HepG2 (cell line): ENCODE results near the gene MICOS13. TPM values are rescaled to one million over a fixed set of nuclear protein-coding genes. Genes with fewer than 3 reads are reported as not detected.

Source experiments
- CBX2 ChIP-seq, 2 experiments: fragments of 200-600 bp in 1 of 2; sonication (generic); formaldehyde crosslinking in 1 of 2; IDR thresholded peaks; 2 replicates each; pipeline versions ENCODE4 v1.7.0 to v1.8.1; 2018 to 2022; ENCODE audit warnings: low read depth in 2 of 2, low read length in 1 of 2, mild to moderate bottlenecking in 1 of 2, missing genetic modification reagents in 1 of 2
- DR1 ChIP-seq: sonication (generic); formaldehyde crosslinking; IDR thresholded peaks from 2 replicates; pipeline ENCODE4 v1.8.0; 2021; ENCODE audit warnings: mild to moderate bottlenecking, missing genetic modification reagents, inconsistent platforms
- IRF2 ChIP-seq: IDR thresholded peaks from 2 replicates; pipeline ENCODE4 v1.6.1; 2018; ENCODE audit warnings: missing genetic modification reagents, missing compliant biosample characterization
- KLF12 ChIP-seq: sonication (generic); formaldehyde crosslinking; IDR thresholded peaks from 2 replicates; pipeline ENCODE4 v1.4.0; 2020; ENCODE audit warnings: missing genetic modification reagents, borderline replicate concordance
- MLX ChIP-seq: IDR thresholded peaks from 2 replicates; pipeline ENCODE4 v1.6.1; 2016
- MTF1 ChIP-seq: sonication (generic); formaldehyde crosslinking; IDR thresholded peaks from 2 replicates; pipeline ENCODE4 v1.5.0; 2020; ENCODE audit warnings: missing genetic modification reagents
- NR3C1 ChIP-seq: sonication (generic); formaldehyde crosslinking; IDR thresholded peaks from 2 replicates; pipeline ENCODE4 v1.4.0; 2020; ENCODE audit warnings: missing genetic modification reagents
- PBX2 ChIP-seq: IDR thresholded peaks from 2 replicates; pipeline ENCODE4 v1.6.1; 2016; ENCODE audit warnings: control low read depth
- PTBP1 ChIP-seq: fragments of 200-400 bp; formaldehyde crosslinking; IDR thresholded peaks from 2 replicates; pipeline ENCODE4 v1.6.1; 2018; ENCODE audit warnings: low read length, low read depth; ENCODE audit not compliant: poor library complexity, severe bottlenecking
- TFE3 ChIP-seq: IDR thresholded peaks from 2 replicates; pipeline ENCODE4 v1.6.1; 2016
- TMF1 ChIP-seq: sonication (generic); formaldehyde crosslinking; IDR thresholded peaks from 2 replicates; pipeline ENCODE4 v1.8.1; 2022; ENCODE audit warnings: low read depth, missing genetic modification reagents
- ZNF124 ChIP-seq: sonication (generic); formaldehyde crosslinking; IDR thresholded peaks from 2 replicates; pipeline ENCODE4 v1.4.0; 2020; ENCODE audit warnings: missing genetic modification reagents
- ZNF138 ChIP-seq: sonication (generic); formaldehyde crosslinking; IDR thresholded peaks from 2 replicates; pipeline ENCODE4 v1.5.0; 2020; ENCODE audit warnings: mild to moderate bottlenecking, low read depth, missing genetic modification reagents
- ZNF407 ChIP-seq: sonication (generic); formaldehyde crosslinking; IDR thresholded peaks from one replicate; pipeline ENCODE4 v1.5.1; 2020; ENCODE audit warnings: mild to moderate bottlenecking, missing genetic modification reagents; ENCODE audit errors: not compliant biosample characterization
- polyA plus RNA-seq, 8 experiments: library from polyadenylated mRNA; depleted of rRNA in 3 of 8; stranded (reverse) in 7 of 8; unstranded in 1 of 8; fragments of >200 nt; fragmentation: Illumina TruSeq in 4 of 8; extraction: Trizol in 4 of 8; gene quantifications; 2 replicates each; pipeline versions ENCODE4 v1.2.1 to v1.2.3, GENCODE V29; 2011 to 2016; ENCODE audit warnings: low read depth in 4 of 8, missing spikeins in 1 of 8, mixed read lengths in 1 of 8; ENCODE audit not compliant: insufficient read depth in 1 of 8
- total RNA-seq, 5 experiments: library from RNA; depleted of rRNA; stranded (reverse); fragments of >200 nt; fragmentation: Illumina TruSeq; extraction: Trizol; gene quantifications; 2 replicates each; pipeline ENCODE4 v1.2.3, GENCODE V29; 2016; ENCODE audit warnings: low read depth in 1 of 5

The MICOS13 gene
- total and polyA plus RNA-seq, 2 of the 13 experiments (the other 11 are each of a cell fraction or from before 2014, with no cell fraction given): 28.8 to 35.4 TPM

GRCh38 chr19:5673752-5674151, 6.6 kb downstream of the MICOS13 start (continued):
- TF ChIP-seq TFE3 (CRISPR knock-in tag) (no peak), PBX2 (CRISPR knock-in tag) (no peak), KLF12 (no peak), IRF2 (CRISPR knock-in tag) (no peak), ZNF138 (CRISPR knock-in tag) (no peak), ZNF407 (CRISPR knock-in tag) (no peak), NR3C1 (CRISPR knock-in tag) (no peak), ZNF124 (CRISPR knock-in tag) (no peak), TMF1 (no peak), CBX2 (IDR thresholded peaks at IDR 0.05; ENCODE audit: low read depth, low read length) (no peak), CBX2 (CRISPR knock-in tag; IDR thresholded peaks at IDR 0.05; ENCODE audit: low read depth) (no peak), PTBP1 (no peak), MTF1 (CRISPR knock-in tag) (no peak), DR1 (no peak), MLX (CRISPR knock-in tag) (no peak)
